Neural cell (in vitro differentiated cells): ENCODE results near the gene BPIFB6. TPM values are rescaled to one million over a fixed set of nuclear protein-coding genes. Genes with fewer than 3 reads are reported as not detected.
"Not testable (repeated sequence)": the region's sequence is repeated elsewhere in the genome, so short reads cannot be mapped to it uniquely, and the experiment has no call there.

ENCODE experiments used
- H2AFZ ChIP-seq: fragments of 200-600, 300-800 bp; sonication (generic), shearing (Covaris generic); 2 replicates; pipeline ENCODE4 v1.6.0; 2014; ENCODE audit warnings: low read depth, mild to moderate bottlenecking, antibody characterized with exemption, low read length, moderate library complexity
- H3F3A ChIP-seq: fragments of 200-600 bp; shearing (Covaris generic); 2 replicates; pipeline ENCODE4 v1.6.1; 2016; ENCODE audit warnings: mild to moderate bottlenecking, moderate library complexity, mixed read lengths, antibody characterized with exemption, low read length; ENCODE audit not compliant: insufficient read depth, poor library complexity, severe bottlenecking
- H3K27ac ChIP-seq: fragments of 200-600, 300-800 bp; sonication (generic), shearing (Covaris generic); 2 replicates; pipeline ENCODE4 v1.5.1; 2014; ENCODE audit warnings: mild to moderate bottlenecking, low read length, moderate library complexity
- H3K27me3 ChIP-seq: fragments of 300-800, 200-600 bp; sonication (generic), shearing (Covaris generic); 2 replicates; pipeline ENCODE4 v1.6.0; 2014; ENCODE audit warnings: mild to moderate bottlenecking, low read depth, low read length, moderate library complexity; ENCODE audit not compliant: insufficient read depth
- H3K36me3 ChIP-seq: fragments of 300-800, 200-600 bp; sonication (generic), shearing (Covaris generic); 2 replicates; pipeline ENCODE4 v1.5.1; 2014; ENCODE audit warnings: mild to moderate bottlenecking, antibody characterized with exemption, low read length, moderate library complexity; ENCODE audit not compliant: insufficient read depth
- H3K4me2 ChIP-seq: fragments of 300-800, 200-600 bp; sonication (generic), shearing (Covaris generic); 2 replicates; pipeline ENCODE4 v1.6.0; 2014; ENCODE audit warnings: mild to moderate bottlenecking, low read length
- H3K4me3 ChIP-seq: fragments of 300-800, 200-600 bp; sonication (generic), shearing (Covaris generic); 2 replicates; pipeline ENCODE4 v1.5.1; 2014; ENCODE audit warnings: mild to moderate bottlenecking, low read length, moderate library complexity
- H3K79me2 ChIP-seq: fragments of 200-600 bp; shearing (Covaris generic); replicated peaks from 2 replicates; pipeline ENCODE4 v1.6.0; 2014; ENCODE audit warnings: mild to moderate bottlenecking, low read length, moderate library complexity; ENCODE audit not compliant: insufficient read depth
- H3K9ac ChIP-seq: fragments of 300-800, 200-600 bp; sonication (generic), shearing (Covaris generic); 2 replicates; pipeline ENCODE4 v1.6.1; 2016; ENCODE audit warnings: mild to moderate bottlenecking, low read length, mixed read lengths
- H3K9me2 ChIP-seq: fragments of 200-600 bp; shearing (Covaris generic); 2 replicates; pipeline ENCODE4 v1.6.1; 2016; ENCODE audit warnings: mild to moderate bottlenecking, low read length, mixed read lengths; ENCODE audit not compliant: insufficient read depth
- H3K9me3 ChIP-seq: fragments of 200-600, 300-800 bp; sonication (generic), shearing (Covaris generic); 2 replicates; pipeline ENCODE4 v1.6.1; 2016; ENCODE audit warnings: mild to moderate bottlenecking, mixed run types, low read length, moderate library complexity, mixed read lengths
- H4K20me1 ChIP-seq: fragments of 200-600 bp; shearing (Covaris generic); 2 replicates; pipeline ENCODE4 v1.6.1; 2016; ENCODE audit warnings: mild to moderate bottlenecking, mixed run types; ENCODE audit not compliant: insufficient read depth
- CTCF ChIP-seq: fragments of 450-650 bp; IDR thresholded peaks from 2 replicates; pipeline ENCODE4 v1.5.1; 2014; ENCODE audit warnings: antibody characterized with exemption, mild to moderate bottlenecking, moderate library complexity; ENCODE audit not compliant: poor library complexity, severe bottlenecking
- EP300 ChIP-seq: fragments of 450-650 bp; conservative IDR thresholded peaks from 2 replicates; pipeline ENCODE4 v1.6.1; 2014; ENCODE audit warnings: antibody characterized with exemption, mild to moderate bottlenecking, moderate library complexity; ENCODE audit not compliant: poor library complexity, severe bottlenecking
- EZH2 ChIP-seq: fragments of 200-600, 300-800 bp; shearing (Covaris generic), sonication (generic); IDR thresholded peaks from 2 replicates; pipeline ENCODE4 v1.6.1; 2014; ENCODE audit warnings: antibody characterized with exemption, low read length, borderline replicate concordance, mild to moderate bottlenecking; ENCODE audit not compliant: insufficient read depth, poor library complexity, severe bottlenecking
- MXI1 ChIP-seq: fragments of 450-650 bp; conservative IDR thresholded peaks from 2 replicates; pipeline ENCODE4 v1.6.1; 2014; ENCODE audit warnings: antibody characterized with exemption, mild to moderate bottlenecking; ENCODE audit not compliant: poor library complexity, severe bottlenecking
- POLR2AphosphoS5 ChIP-seq: IDR thresholded peaks from 2 replicates; pipeline ENCODE4 v1.6.1; 2012
- RAD21 ChIP-seq: fragments of 450-650 bp; conservative IDR thresholded peaks from 2 replicates; pipeline ENCODE4 v1.6.1; 2014; ENCODE audit warnings: antibody characterized with exemption, mild to moderate bottlenecking, moderate library complexity
- REST ChIP-seq: IDR thresholded peaks from 2 replicates; pipeline ENCODE4 v1.6.1; 2012; ENCODE audit warnings: borderline replicate concordance
- SMC3 ChIP-seq: fragments of 450-650 bp; conservative IDR thresholded peaks from 2 replicates; pipeline ENCODE4 v1.6.1; 2014; ENCODE audit warnings: antibody characterized with exemption, mild to moderate bottlenecking, moderate library complexity; ENCODE audit not compliant: poor library complexity
- TAF1 ChIP-seq: IDR thresholded peaks from 2 replicates; pipeline ENCODE4 v1.6.1; 2012; ENCODE audit warnings: low read depth
- polyA plus RNA-seq: library from polyadenylated mRNA; depleted of rRNA; stranded (reverse); fragments of >200 nt; gene quantifications from 2 replicates; pipeline ENCODE4 v1.2.3, GENCODE V29; 2014

The BPIFB6 gene
- polyA plus RNA-seq, 1 donor from 2014 or later = not detected

- Histone ChIP-seq H2AFZ (no peak overlapping the region), H4K20me1 (no peaks in the 10 kb centered on the region), H3K79me2 (no peaks in the 10 kb centered on the region), H3K9me2 (no peaks in the 10 kb centered on the region), H3K36me3 (no peaks in the 10 kb centered on the region), H3K9me3 (no peaks in the 10 kb centered on the region), H3K4me3 (no peak overlapping the region), H3K4me2 (no peak overlapping the region), H3K9ac (no peak overlapping the region), H3K27ac (no peak overlapping the region), H3F3A (no peaks in the 10 kb centered on the region), H3K27me3 (no peaks in the 10 kb centered on the region)
- TF ChIP-seq REST = no peak
- no peak for TF ChIP-seq CTCF
- no peak for TF ChIP-seq EP300
- TF ChIP-seq TAF1 = no peak
- no peak for TF ChIP-seq SMC3
- TF ChIP-seq EZH2 = no peak
- TF ChIP-seq POLR2AphosphoS5 = no peak
- no peak for TF ChIP-seq MXI1
- TF ChIP-seq RAD21 = no peak
Measured at GRCh38 chr20:33043731-33044181, 12.3 kb downstream of the BPIFB6 start.

GRCh38 chr20:33045129-33045721, 13.8 kb downstream of the BPIFB6 start:
- H3K27me3 ChIP-seq, H3K36me3 ChIP-seq, H3K9me3 ChIP-seq, H3K9ac ChIP-seq, H3K4me3 ChIP-seq, H3K79me2 ChIP-seq, H3K27ac ChIP-seq, H3K9me2 ChIP-seq, H2AFZ ChIP-seq, H4K20me1 ChIP-seq, H3K4me2 ChIP-seq, H3F3A ChIP-seq: not testable (repeated sequence)

GRCh38 chr20:33046412-33046811, 15.0 kb downstream of the BPIFB6 start:
- Histone ChIP-seq H3K79me2 (no peaks in the 10 kb centered on the region), H3K36me3 (no peaks in the 10 kb centered on the region), H4K20me1 (no peaks in the 10 kb centered on the region), H2AFZ (no peak overlapping the region), H3F3A (no peaks in the 10 kb centered on the region), H3K27ac (no peak overlapping the region), H3K9ac (no peak overlapping the region), H3K4me3 (no peak overlapping the region), H3K4me2 (no peak overlapping the region), H3K9me3 (no peaks in the 10 kb centered on the region), H3K27me3 (no peaks in the 10 kb centered on the region), H3K9me2 (no peaks in the 10 kb centered on the region)
- no peak for TF ChIP-seq SMC3
